GM12873 (cell line): ENCODE measurements around the gene PSMA5.

Experiments used
- TF ChIP-seq, protein P1 (sequence below): IDR thresholded peaks from 2 replicates; pipeline ENCODE4 v1.5.1; 2012; ENCODE audit warnings: low read depth, mild to moderate bottlenecking, moderate library complexity, low read length, control low read depth; ENCODE audit not compliant: insufficient read depth; ENCODE audit errors: missing control alignments

PSMA5 gene

DNA sequence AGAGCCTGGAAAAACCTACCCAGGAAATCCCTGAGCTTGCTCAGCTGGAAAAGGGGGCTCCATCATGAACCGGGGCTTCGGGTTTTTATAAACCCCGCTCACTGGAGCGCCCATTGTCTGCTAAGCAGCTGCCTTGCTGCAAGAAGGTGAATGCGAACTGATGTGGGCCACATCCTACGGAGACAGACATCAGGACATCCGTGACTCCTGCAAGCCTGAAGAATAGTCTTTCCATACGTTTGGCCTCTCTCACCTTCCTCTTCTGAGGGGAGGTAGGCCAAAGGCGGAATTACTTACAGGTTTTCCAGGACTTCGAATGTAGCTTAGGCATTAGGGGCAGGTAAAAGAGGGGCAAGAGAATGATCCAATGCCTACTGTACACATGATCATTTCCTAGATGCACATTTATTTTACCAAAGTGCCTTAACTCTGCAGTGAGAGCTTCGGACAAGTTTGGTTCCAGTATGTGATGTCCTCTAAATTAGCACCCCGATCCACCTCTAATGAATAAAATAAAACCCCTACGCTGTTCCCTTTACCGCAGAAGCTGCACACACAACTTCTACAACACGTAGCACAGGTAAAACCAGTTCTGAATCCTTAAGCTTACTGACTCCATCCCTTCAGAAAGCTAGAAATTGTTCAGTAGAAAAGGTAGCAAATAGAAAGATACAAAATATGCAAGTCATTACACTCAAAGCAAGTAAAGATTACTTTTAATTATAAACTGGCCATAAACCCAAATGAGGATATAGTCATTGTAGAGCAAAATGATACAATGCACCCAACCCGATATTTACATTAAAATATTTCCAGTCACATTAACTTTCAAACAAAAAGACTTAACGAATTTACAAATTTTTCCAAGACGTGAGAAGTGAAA, 27.7 kb downstream of the PSMA5 start:
- TF ChIP-seq, protein P1, sequence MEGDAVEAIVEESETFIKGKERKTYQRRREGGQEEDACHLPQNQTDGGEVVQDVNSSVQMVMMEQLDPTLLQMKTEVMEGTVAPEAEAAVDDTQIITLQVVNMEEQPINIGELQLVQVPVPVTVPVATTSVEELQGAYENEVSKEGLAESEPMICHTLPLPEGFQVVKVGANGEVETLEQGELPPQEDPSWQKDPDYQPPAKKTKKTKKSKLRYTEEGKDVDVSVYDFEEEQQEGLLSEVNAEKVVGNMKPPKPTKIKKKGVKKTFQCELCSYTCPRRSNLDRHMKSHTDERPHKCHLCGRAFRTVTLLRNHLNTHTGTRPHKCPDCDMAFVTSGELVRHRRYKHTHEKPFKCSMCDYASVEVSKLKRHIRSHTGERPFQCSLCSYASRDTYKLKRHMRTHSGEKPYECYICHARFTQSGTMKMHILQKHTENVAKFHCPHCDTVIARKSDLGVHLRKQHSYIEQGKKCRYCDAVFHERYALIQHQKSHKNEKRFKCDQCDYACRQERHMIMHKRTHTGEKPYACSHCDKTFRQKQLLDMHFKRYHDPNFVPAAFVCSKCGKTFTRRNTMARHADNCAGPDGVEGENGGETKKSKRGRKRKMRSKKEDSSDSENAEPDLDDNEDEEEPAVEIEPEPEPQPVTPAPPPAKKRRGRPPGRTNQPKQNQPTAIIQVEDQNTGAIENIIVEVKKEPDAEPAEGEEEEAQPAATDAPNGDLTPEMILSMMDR, result no peak

GRCh38 chr1:109397581-109398342, 28.5 kb downstream of the PSMA5 start, which contains the start of gene SORT1:
SORT1 (minus strand) TSS chr1:109397918; CDS start chr1:109397892, 26 bp downstream.
- TF ChIP-seq, protein P1, result no peak

- TF ChIP-seq, protein P1, result no peak
These were observed 29.2 kb downstream of the PSMA5 start for GRCh38 chr1:109396871-109397580.

DNA sequence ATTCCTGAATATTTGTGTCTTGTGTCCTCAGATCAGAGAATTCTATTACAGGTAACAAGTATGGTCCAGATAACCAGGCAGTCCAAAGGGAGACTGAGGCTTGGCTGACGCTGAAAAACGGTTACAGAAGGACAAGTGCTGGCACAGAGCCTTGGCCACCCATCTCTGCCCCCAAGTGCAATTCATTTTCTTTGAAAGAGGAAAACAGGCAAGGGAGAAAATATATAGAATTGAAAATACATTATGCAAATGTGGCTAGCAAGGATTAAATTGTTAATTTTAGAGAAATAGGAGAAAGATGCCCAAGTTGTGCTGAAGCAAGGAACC, 29.8 kb downstream of the PSMA5 start:
- TF ChIP-seq, protein P1, result no peak

DNA sequence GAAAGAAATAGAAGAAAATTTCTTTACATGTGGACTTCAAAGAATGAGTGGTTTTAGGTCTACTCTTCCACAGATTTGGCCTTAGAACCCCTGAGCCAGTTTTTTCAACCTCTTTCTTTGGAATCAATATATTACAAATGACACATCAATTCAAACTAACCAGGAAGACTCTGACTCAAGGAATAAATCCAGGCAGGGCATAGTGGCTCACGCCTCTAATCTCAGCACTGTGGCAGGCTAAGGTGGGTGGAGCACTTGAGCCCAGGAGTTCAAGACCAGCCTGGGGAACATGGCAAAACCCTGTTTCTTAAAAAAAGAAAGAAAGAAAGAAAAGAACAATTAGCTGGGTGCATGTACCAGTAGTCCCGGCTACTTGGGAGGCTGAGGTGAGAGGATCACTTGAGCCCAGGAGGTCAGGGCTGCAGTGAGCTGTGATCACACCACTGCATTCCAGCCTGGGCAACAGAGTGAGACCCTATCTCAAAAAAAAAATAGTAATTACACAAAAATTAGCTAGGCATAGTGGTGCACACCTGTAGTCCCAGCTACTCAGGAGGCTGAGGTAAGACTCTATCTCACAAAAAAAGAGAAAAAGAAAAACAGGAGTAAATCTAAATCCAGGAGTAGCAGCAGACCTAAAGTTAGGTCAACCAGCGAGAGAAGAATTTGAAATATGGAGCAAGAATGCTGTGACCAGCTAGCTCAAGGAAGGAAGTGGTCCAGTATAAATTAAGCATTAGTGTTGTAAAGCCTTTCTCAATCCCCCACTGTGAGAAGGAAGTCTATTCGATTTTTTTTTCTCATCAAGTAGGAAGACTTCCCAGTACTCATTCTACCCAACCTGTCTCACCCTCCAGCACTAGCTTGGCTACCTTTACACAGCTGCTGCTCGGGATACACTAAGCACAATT, 30.4 kb downstream of the PSMA5 start:
- TF ChIP-seq, protein P1, result no peak

DNA sequence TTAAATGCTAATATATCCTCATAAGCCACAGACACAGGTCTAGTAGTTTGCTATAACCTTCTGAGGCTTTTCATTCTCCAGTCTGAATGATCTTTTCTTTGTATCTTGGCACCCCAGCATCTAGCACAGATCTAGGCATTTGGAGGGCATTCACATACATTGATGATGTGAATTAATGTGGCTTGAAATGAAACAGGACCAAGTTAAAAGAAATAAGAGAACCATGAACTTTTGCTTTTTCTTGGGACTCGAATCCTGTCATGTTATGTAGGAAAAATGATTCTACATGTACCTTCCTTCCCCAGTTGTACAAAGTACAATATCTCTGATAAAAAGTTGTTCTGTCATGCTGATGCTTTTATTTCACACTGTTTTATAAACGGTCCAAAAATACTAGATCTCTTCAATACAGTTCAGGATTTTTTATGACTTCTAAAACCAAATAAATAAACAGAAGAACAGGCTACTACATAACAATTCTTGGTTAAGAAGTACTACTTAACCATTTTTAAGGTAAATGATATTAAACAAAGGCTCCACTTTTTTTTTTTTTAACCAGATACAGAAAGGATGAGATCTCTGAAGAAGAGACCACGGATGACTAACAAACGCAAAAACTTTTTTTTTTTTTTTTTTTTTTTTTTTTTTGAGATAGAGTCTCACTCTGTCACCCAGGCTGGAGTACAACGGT, 31.5 kb downstream of the PSMA5 start:
- TF ChIP-seq, protein P1, result no peak
